HG03039 (cell line): Measurements from ENCODE around the gene THSD4.
"Not testable (repeated sequence)": the region's sequence is repeated elsewhere in the genome, so short reads cannot be mapped to it uniquely, and the experiment has no call there.

Experiments used
- ATAC-seq: cut with Tn5 transposase; IDR thresholded peaks from one replicate; pipeline ENCODE4 v1.9.1; 2021; ENCODE audit warnings: mild to moderate bottlenecking, moderate library complexity; ENCODE audit not compliant: unreplicated experiment

THSD4 gene

GRCh38 chr15:71669688-71670087 is 554.4 kb downstream of the THSD4 start:
- ATAC-seq: no peak

GRCh38 chr15:71670222-71670621 is 555.0 kb downstream of the THSD4 start:
- not testable (repeated sequence) for ATAC-seq

GRCh38 chr15:71674354-71674753 is 559.1 kb downstream of the THSD4 start:
- ATAC-seq: no peak

- no peak for ATAC-seq
These were observed 562.1 kb downstream of the THSD4 start for GRCh38 chr15:71677352-71677751.

GRCh38 chr15:71677766-71678165 is 562.5 kb downstream of the THSD4 start:
- no peak for ATAC-seq

- ATAC-seq: no peak
These were observed 562.9 kb downstream of the THSD4 start for GRCh38 chr15:71678191-71678590.

GRCh38 chr15:71678605-71679004 is 563.3 kb downstream of the THSD4 start:
- no peak for ATAC-seq

- ATAC-seq: no peak
These were observed 564.0 kb downstream of the THSD4 start for GRCh38 chr15:71679223-71679792.

- ATAC-seq: no peak
These were observed 564.6 kb downstream of the THSD4 start for GRCh38 chr15:71679793-71680353.

- ATAC-seq: no peak
These were observed 566.7 kb downstream of the THSD4 start for GRCh38 chr15:71682001-71682400.

GRCh38 chr15:71683411-71684274 is 568.4 kb downstream of the THSD4 start:
- ATAC-seq: no peak

- ATAC-seq: no peak
These were observed 570.2 kb downstream of the THSD4 start for GRCh38 chr15:71685420-71685993.

GRCh38 chr15:71686221-71687050 is 571.2 kb downstream of the THSD4 start:
- no peak for ATAC-seq

- ATAC-seq: no peak
These were observed 572.7 kb downstream of the THSD4 start for GRCh38 chr15:71687902-71688508.

GRCh38 chr15:71688509-71689094 is 573.3 kb downstream of the THSD4 start:
- no peak for ATAC-seq

GRCh38 chr15:71691081-71691457 is 575.8 kb downstream of the THSD4 start:
- no peak for ATAC-seq

GRCh38 chr15:71691458-71692417 is 576.5 kb downstream of the THSD4 start:
- no peak for ATAC-seq

- ATAC-seq: no peak
These were observed 582.0 kb downstream of the THSD4 start for GRCh38 chr15:71697236-71697635.

GRCh38 chr15:71698030-71698429 is 582.8 kb downstream of the THSD4 start:
- no peak for ATAC-seq
